GM23338 (cell line): ENCODE measurements around the gene COPS4. TPM values are rescaled to one million over a fixed set of nuclear protein-coding genes. Genes with fewer than 3 reads are reported as not detected.
"Not testable (repeated sequence)": the region's sequence is repeated elsewhere in the genome, so short reads cannot be mapped to it uniquely, and the experiment has no call there.

Source experiments
- ATAC-seq: fragments of 200-7000 bp; cut with Tn5 transposase; 3 replicates; pipeline ENCODE4 v1.9.1; 2020
- DNase-seq: peaks from one replicate; pipeline ENCODE4 v3.0.0-alpha.2; 2015; ENCODE audit warnings: low spot score
- H2AFZ ChIP-seq: fragments of 200-600 bp; sonication (generic); 2 replicates; pipeline ENCODE4 v1.8.0; 2016; ENCODE audit warnings: antibody characterized with exemption, mild to moderate bottlenecking, moderate library complexity
- H3F3A ChIP-seq: fragments of 200-600 bp; sonication (generic); replicated peaks from 2 replicates; pipeline ENCODE4 v1.8.0; 2017; ENCODE audit warnings: antibody characterized with exemption, mixed run types, low read depth
- H3K27ac ChIP-seq: fragments of 200-600 bp; sonication (generic); 2 replicates; pipeline ENCODE4 v1.6.1; 2016; ENCODE audit warnings: low read depth
- H3K27me3 ChIP-seq: fragments of 200-600 bp; sonication (generic); 2 replicates; pipeline ENCODE4 v1.8.0; 2016; ENCODE audit warnings: mild to moderate bottlenecking, mixed run types, moderate library complexity; ENCODE audit not compliant: insufficient read depth
- H3K36me3 ChIP-seq: fragments of 200-600 bp; sonication (generic); 2 replicates; pipeline ENCODE4 v1.8.0; 2016; ENCODE audit warnings: mild to moderate bottlenecking; ENCODE audit not compliant: insufficient read depth
- H3K4me1 ChIP-seq: fragments of 200-600 bp; sonication (generic); 2 replicates; pipeline ENCODE4 v1.8.0; 2016; ENCODE audit warnings: mild to moderate bottlenecking, moderate library complexity; ENCODE audit not compliant: insufficient read depth
- H3K4me2 ChIP-seq: fragments of 200-600 bp; sonication (generic); 2 replicates; pipeline ENCODE4 v1.7.1; 2017; ENCODE audit warnings: mixed run types
- H3K4me3 ChIP-seq: fragments of 200-600 bp; sonication (generic); 2 replicates; pipeline ENCODE4 v1.6.1; 2016; ENCODE audit warnings: mixed run types
- H3K79me2 ChIP-seq: fragments of 200-600 bp; sonication (generic); replicated peaks from 2 replicates; pipeline ENCODE4 v1.8.0; 2017; ENCODE audit warnings: mild to moderate bottlenecking; ENCODE audit not compliant: insufficient read depth
- H3K9me2 ChIP-seq: fragments of 200-600 bp; sonication (generic); 2 replicates; pipeline ENCODE4 v1.8.0; 2017; ENCODE audit not compliant: insufficient read depth
- H4K20me1 ChIP-seq: fragments of 200-600 bp; sonication (generic); replicated peaks from 2 replicates; pipeline ENCODE4 v1.8.0; 2017; ENCODE audit warnings: mild to moderate bottlenecking; ENCODE audit not compliant: insufficient read depth
- H3K27ac Mint-ChIP-seq: 2 replicates; pipeline ENCODE4 v1.8.0; 2020; ENCODE audit warnings: inconsistent platforms, mild to moderate bottlenecking, moderate library complexity, mixed read lengths
- H3K27me3 Mint-ChIP-seq: 3 replicates; pipeline ENCODE4 v1.8.0; 2022; ENCODE audit warnings: low read depth, mild to moderate bottlenecking, moderate library complexity, mixed read lengths, inconsistent platforms; ENCODE audit not compliant: insufficient read depth, poor library complexity
- H3K36me3 Mint-ChIP-seq: 3 replicates; pipeline ENCODE4 v1.8.0; 2021; ENCODE audit warnings: low read depth, mild to moderate bottlenecking, inconsistent platforms, moderate library complexity, mixed read lengths
- H3K4me1 Mint-ChIP-seq: 3 replicates; pipeline ENCODE4 v1.8.0; 2020; ENCODE audit warnings: mild to moderate bottlenecking, inconsistent platforms, mixed read lengths
- H3K4me3 Mint-ChIP-seq: 3 replicates; pipeline ENCODE4 v1.8.0; 2021; ENCODE audit warnings: moderate library complexity, mild to moderate bottlenecking, inconsistent platforms, mixed read lengths
- H3K9me3 Mint-ChIP-seq: 3 replicates; pipeline ENCODE4 v1.8.0; 2020; ENCODE audit warnings: moderate library complexity, mild to moderate bottlenecking, inconsistent platforms, mixed read lengths
- EZH2 ChIP-seq: fragments of 200-600 bp; sonication (generic); IDR thresholded peaks from one replicate; pipeline ENCODE4 v1.8.0; 2017; ENCODE audit warnings: antibody characterized with exemption, mild to moderate bottlenecking, low read depth; ENCODE audit not compliant: unreplicated experiment
- EZH2phosphoT487 ChIP-seq: fragments of 200-600 bp; sonication (generic); IDR thresholded peaks from one replicate; pipeline ENCODE4 v1.8.1; 2018; ENCODE audit warnings: antibody characterized with exemption; ENCODE audit not compliant: unreplicated experiment
- POLR2AphosphoS5 ChIP-seq: IDR thresholded peaks from 2 replicates; pipeline ENCODE4 v1.6.1; 2016; ENCODE audit warnings: antibody characterized with exemption, low read depth
- ZNF331 ChIP-seq: fragments of 250-450 bp; sonication (Bioruptor Pico); IDR thresholded peaks from 2 replicates; pipeline ENCODE4 v1.5.0; 2020; ENCODE audit warnings: low read depth, mild to moderate bottlenecking, moderate library complexity
- polyA plus RNA-seq: library from polyadenylated mRNA; unstranded; fragments of >200 nt; fragmentation: Nextera tagmentation; extraction: Ambion mirVana; gene quantifications from 2 replicates; pipeline ENCODE4 v1.2.1, GENCODE V29; 2016
- total RNA-seq: library from RNA; depleted of rRNA; stranded (reverse); fragments of >200 nt; shearing (Covaris generic); gene quantifications from 2 replicates; pipeline ENCODE4 v1.2.3, GENCODE V29; 2014
- TF ChIP-seq, protein P1 (sequence below): fragments of 250-450 bp; sonication (Bioruptor Pico); IDR thresholded peaks from 2 replicates; pipeline ENCODE4 v1.5.0; 2020; ENCODE audit warnings: mild to moderate bottlenecking, moderate library complexity
- TF ChIP-seq, protein P2 (sequence below), 2 experiments: fragments of 200-600 bp in 1 of 2; sonication (generic) in 1 of 2; conservative IDR thresholded peaks; 2 replicates each; pipeline versions ENCODE4 v1.5.1 to v1.6.1; 2016 to 2017; ENCODE audit warnings: antibody characterized with exemption in 2 of 2, low read depth in 2 of 2, mild to moderate bottlenecking in 2 of 2, moderate library complexity in 1 of 2

The COPS4 gene
- total and polyA plus RNA-seq, 2 experiments from 2014 or later = 23.7 to 46.6 TPM

DNA sequence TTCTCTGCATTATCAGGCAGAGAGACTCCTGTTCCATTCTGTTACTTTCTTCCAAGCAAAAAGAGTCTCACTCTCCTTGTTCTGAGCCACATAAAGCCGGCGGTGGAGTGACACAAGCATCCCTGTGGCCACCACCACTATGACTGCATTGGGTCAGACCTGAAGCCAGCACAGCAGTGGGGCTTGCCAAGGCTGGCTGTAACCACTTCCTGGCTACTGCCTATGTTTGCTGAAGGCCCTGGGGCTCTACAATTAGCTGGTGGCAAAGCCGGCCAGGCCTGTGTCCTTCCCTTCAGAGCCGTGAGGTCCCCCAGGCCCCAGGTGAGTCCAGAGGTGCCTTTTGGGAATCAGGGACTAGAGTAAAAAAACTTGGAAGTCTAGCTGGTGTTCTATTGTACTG, 47.8 kb downstream of the COPS4 start (continued):
- TF ChIP-seq EZH2phosphoT487 (no peak), POLR2AphosphoS5 (no peak), ZNF331 (no peak), EZH2 (no peak)
- TF ChIP-seq, protein P1, sequence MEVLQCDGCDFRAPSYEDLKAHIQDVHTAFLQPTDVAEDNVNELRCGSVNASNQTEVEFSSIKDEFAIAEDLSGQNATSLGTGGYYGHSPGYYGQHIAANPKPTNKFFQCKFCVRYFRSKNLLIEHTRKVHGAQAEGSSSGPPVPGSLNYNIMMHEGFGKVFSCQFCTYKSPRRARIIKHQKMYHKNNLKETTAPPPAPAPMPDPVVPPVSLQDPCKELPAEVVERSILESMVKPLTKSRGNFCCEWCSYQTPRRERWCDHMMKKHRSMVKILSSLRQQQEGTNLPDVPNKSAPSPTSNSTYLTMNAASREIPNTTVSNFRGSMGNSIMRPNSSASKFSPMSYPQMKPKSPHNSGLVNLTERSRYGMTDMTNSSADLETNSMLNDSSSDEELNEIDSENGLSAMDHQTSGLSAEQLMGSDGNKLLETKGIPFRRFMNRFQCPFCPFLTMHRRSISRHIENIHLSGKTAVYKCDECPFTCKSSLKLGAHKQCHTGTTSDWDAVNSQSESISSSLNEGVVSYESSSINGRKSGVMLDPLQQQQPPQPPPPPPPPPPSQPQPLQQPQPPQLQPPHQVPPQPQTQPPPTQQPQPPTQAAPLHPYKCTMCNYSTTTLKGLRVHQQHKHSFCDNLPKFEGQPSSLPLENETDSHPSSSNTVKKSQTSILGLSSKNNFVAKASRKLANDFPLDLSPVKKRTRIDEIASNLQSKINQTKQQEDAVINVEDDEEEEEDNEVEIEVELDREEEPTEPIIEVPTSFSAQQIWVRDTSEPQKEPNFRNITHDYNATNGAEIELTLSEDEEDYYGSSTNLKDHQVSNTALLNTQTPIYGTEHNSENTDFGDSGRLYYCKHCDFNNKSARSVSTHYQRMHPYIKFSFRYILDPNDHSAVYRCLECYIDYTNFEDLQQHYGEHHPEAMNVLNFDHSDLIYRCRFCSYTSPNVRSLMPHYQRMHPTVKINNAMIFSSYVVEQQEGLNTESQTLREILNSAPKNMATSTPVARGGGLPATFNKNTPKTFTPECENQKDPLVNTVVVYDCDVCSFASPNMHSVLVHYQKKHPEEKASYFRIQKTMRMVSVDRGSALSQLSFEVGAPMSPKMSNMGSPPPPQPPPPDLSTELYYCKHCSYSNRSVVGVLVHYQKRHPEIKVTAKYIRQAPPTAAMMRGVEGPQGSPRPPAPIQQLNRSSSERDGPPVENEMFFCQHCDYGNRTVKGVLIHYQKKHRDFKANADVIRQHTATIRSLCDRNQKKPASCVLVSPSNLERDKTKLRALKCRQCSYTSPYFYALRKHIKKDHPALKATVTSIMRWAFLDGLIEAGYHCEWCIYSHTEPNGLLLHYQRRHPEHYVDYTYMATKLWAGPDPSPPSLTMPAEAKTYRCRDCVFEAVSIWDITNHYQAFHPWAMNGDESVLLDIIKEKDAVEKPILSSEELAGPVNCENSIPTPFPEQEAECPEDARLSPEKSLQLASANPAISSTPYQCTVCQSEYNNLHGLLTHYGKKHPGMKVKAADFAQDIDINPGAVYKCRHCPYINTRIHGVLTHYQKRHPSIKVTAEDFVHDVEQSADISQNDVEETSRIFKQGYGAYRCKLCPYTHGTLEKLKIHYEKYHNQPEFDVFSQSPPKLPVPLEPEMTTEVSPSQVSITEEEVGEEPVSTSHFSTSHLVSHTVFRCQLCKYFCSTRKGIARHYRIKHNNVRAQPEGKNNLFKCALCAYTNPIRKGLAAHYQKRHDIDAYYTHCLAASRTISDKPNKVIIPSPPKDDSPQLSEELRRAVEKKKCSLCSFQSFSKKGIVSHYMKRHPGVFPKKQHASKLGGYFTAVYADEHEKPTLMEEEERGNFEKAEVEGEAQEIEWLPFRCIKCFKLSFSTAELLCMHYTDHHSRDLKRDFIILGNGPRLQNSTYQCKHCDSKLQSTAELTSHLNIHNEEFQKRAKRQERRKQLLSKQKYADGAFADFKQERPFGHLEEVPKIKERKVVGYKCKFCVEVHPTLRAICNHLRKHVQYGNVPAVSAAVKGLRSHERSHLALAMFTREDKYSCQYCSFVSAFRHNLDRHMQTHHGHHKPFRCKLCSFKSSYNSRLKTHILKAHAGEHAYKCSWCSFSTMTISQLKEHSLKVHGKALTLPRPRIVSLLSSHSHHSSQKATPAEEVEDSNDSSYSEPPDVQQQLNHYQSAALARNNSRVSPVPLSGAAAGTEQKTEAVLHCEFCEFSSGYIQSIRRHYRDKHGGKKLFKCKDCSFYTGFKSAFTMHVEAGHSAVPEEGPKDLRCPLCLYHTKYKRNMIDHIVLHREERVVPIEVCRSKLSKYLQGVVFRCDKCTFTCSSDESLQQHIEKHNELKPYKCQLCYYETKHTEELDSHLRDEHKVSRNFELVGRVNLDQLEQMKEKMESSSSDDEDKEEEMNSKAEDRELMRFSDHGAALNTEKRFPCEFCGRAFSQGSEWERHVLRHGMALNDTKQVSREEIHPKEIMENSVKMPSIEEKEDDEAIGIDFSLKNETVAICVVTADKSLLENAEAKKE = no peak

DNA sequence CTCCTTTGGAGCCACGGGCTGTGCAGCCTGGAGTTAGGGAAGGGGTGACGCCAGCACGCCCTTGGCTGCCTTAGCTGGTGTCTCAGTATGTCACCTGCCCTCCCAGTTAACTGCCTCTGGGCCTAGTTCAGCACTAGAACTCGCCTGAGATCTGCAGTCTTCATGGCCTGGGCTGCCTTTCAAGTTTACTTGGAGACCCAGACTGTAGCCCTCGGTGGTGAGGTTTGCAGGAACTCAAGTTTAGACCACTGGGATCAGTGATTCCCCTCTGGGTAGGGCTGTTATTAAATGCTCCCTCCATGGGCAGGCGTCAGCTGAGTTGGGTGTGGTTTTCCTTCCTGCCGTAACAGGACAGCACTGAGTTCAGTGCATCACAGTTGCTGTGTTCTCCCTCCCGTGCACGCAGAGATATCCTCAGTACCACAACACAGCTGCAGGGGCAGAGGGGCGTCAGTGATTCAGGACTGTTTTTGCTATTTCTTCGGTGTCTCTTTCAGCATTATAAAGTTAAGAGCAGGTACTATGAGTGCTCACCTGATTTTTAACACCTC, 49.0 kb downstream of the COPS4 start:
- H3K27me3 Mint-ChIP-seq = peaks cover 4% of the 10 kb centered on the region
- H3K4me3 ChIP-seq = no peak overlapping the region
- DNase-seq (peak; percentile 50), ATAC-seq (peak; percentile 93)
- TF ChIP-seq EZH2phosphoT487 = no peak
- TF ChIP-seq, protein P2, sequence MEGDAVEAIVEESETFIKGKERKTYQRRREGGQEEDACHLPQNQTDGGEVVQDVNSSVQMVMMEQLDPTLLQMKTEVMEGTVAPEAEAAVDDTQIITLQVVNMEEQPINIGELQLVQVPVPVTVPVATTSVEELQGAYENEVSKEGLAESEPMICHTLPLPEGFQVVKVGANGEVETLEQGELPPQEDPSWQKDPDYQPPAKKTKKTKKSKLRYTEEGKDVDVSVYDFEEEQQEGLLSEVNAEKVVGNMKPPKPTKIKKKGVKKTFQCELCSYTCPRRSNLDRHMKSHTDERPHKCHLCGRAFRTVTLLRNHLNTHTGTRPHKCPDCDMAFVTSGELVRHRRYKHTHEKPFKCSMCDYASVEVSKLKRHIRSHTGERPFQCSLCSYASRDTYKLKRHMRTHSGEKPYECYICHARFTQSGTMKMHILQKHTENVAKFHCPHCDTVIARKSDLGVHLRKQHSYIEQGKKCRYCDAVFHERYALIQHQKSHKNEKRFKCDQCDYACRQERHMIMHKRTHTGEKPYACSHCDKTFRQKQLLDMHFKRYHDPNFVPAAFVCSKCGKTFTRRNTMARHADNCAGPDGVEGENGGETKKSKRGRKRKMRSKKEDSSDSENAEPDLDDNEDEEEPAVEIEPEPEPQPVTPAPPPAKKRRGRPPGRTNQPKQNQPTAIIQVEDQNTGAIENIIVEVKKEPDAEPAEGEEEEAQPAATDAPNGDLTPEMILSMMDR (conservative IDR thresholded peaks at IDR 0.05; ENCODE audit: low read depth in 2 of 2) = peak; percentile 10 to 13; a peak in 1 of 4 replicates
- no peaks in the 10 kb centered on the region for H4K20me1 ChIP-seq
- H3K9me2 ChIP-seq = no peaks in the 10 kb centered on the region
- no peak overlapping the region for H3K4me3 Mint-ChIP-seq
- H3K79me2 ChIP-seq = no peaks in the 10 kb centered on the region
- H3K9me3 Mint-ChIP-seq = no peaks in the 10 kb centered on the region
- no peak overlapping the region for H3K27ac Mint-ChIP-seq
- H3K4me1 Mint-ChIP-seq = no peaks in the 10 kb centered on the region
- no peaks in the 10 kb centered on the region for H3F3A ChIP-seq
- H3K36me3 Mint-ChIP-seq = no peaks in the 10 kb centered on the region
- H3K4me1 ChIP-seq = no peaks in the 10 kb centered on the region
- H3K27ac ChIP-seq = no peak overlapping the region
- no peaks in the 10 kb centered on the region; the same call in 1 of the 2 replicates for H3K36me3 ChIP-seq
- peak overlapping the region; percentile 76; the same call in 1 of the 2 replicates for H2AFZ ChIP-seq
- no peaks in the 10 kb centered on the region for H3K27me3 ChIP-seq
- H3K4me2 ChIP-seq = no peak overlapping the region

DNA sequence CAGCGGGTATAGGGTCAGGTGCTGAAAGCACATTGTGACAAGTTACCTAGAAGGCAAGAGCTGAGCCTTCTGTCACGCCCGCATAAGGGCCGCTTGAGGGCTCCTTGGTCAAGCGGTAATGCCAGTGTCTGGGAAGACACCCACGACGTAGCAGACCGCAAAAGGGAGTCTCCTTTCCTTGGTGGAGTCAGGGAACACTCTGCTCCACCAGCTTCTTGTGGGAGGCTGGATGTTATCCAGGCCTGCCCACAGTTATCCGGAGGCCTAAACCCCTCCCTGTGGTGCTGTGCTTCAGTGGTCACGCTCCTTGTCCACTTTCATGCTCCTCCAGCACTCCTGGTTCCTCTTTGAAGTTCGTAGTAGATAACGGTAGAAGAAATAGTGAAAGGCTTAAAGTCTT, 50.0 kb downstream of the COPS4 start:
- not testable (repeated sequence) for H3K36me3 Mint-ChIP-seq, H3K36me3 ChIP-seq, H3K4me3 Mint-ChIP-seq, H3K27me3 ChIP-seq, H2AFZ ChIP-seq, H3K27ac ChIP-seq, H4K20me1 ChIP-seq, H3K79me2 ChIP-seq, H3K4me2 ChIP-seq, H3F3A ChIP-seq, H3K4me1 Mint-ChIP-seq, H3K9me3 Mint-ChIP-seq, DNase-seq, H3K27me3 Mint-ChIP-seq, H3K4me1 ChIP-seq, ATAC-seq, H3K27ac Mint-ChIP-seq, H3K4me3 ChIP-seq, H3K9me2 ChIP-seq
